ENCODE results near the gene MMP17.
A peak's percentile ranks its signal among the peaks of the same experiment; 100 is the strongest.

Gene MMP17

GRCh38 chr12:131830914-131831571 is 2.9 kb downstream of the MMP17 start:
- DNase-seq: no peak

GRCh38 chr12:131831635-131832041 is 3.4 kb downstream of the MMP17 start:
- DNase-seq: no peak

- no peak for DNase-seq
These were observed 4.4 kb downstream of the MMP17 start for GRCh38 chr12:131832321-131833231.

- DNase-seq: no peak
These were observed 5.2 kb downstream of the MMP17 start for GRCh38 chr12:131833288-131833895.

GRCh38 chr12:131833896-131834641 is 5.9 kb downstream of the MMP17 start:
- DNase-seq: peak; percentile 60

GRCh38 chr12:131834798-131835615 is 6.8 kb downstream of the MMP17 start:
- DNase-seq: no peak

GRCh38 chr12:131835616-131836171 is 7.5 kb downstream of the MMP17 start:
- no peak for DNase-seq

GRCh38 chr12:131836193-131836592 is 8.0 kb downstream of the MMP17 start:
- no peak for DNase-seq

GRCh38 chr12:131836714-131837397 is 8.7 kb downstream of the MMP17 start:
- no peak for DNase-seq

GRCh38 chr12:131840643-131841416 is 12.6 kb downstream of the MMP17 start:
- DNase-seq: no peak

- DNase-seq: no peak
These were observed 13.4 kb downstream of the MMP17 start for GRCh38 chr12:131841547-131841946.

- DNase-seq: no peak
These were observed 14.0 kb downstream of the MMP17 start for GRCh38 chr12:131842169-131842568.

GRCh38 chr12:131843527-131843926 is 15.3 kb downstream of the MMP17 start:
- no peak for DNase-seq

- DNase-seq: no peak
These were observed 15.9 kb downstream of the MMP17 start for GRCh38 chr12:131844140-131844539.

GRCh38 chr12:131844656-131845055 is 16.5 kb downstream of the MMP17 start:
- no peak for DNase-seq

- DNase-seq: no peak
These were observed 16.9 kb downstream of the MMP17 start for GRCh38 chr12:131845121-131845520.

- DNase-seq: no peak
These were observed 19.3 kb downstream of the MMP17 start for GRCh38 chr12:131847456-131847855.

- no peak for DNase-seq
These were observed 20.6 kb downstream of the MMP17 start for GRCh38 chr12:131848753-131849152.

- DNase-seq: no peak
These were observed 21.7 kb downstream of the MMP17 start for GRCh38 chr12:131849700-131850553.
